H1 (cell line): ENCODE measurements around the gene GTF2A2. TPM values are rescaled to one million over a fixed set of nuclear protein-coding genes. Genes with fewer than 3 reads are reported as not detected.

Experiments used
- CHD2 ChIP-seq: IDR thresholded peaks from 2 replicates; pipeline ENCODE4 v1.6.1; 2012; ENCODE audit warnings: low read length, improper control_type of control experiment
- HDAC6 ChIP-seq: IDR thresholded peaks from one replicate; pipeline ENCODE4 v1.7.1; 2012; ENCODE audit warnings: low read depth, mild to moderate bottlenecking, inconsistent platforms, low read length, moderate library complexity
- SIN3A ChIP-seq, 2 experiments: IDR thresholded peaks in 1 of 2; conservative IDR thresholded peaks in 1 of 2; 2 replicates each; pipeline ENCODE4 v1.6.1; 2011 to 2012; ENCODE audit warnings: low read length in 2 of 2, improper control_type of control experiment in 1 of 2, low read depth in 1 of 2, mild to moderate bottlenecking in 1 of 2
- SIRT6 ChIP-seq: IDR thresholded peaks from one replicate; pipeline ENCODE4 v1.7.1; 2012; ENCODE audit warnings: low read length, inconsistent platforms
- TBP ChIP-seq: IDR thresholded peaks from 2 replicates; pipeline ENCODE4 v1.6.1; 2011; ENCODE audit warnings: low read depth, low read length, improper control_type of control experiment
- polyA plus RNA-seq, 7 experiments: library from polyadenylated mRNA; depleted of rRNA in 3 of 7; stranded (reverse) in 5 of 7; unstranded in 2 of 7; fragments of >200 nt in 5 of 7; fragments of 200-250 nt in 2 of 7; gene quantifications; 1 replicate in 5 of 7; 2 replicates in 1 of 7; 4 replicates in 1 of 7; pipeline versions ENCODE4 v1.2.1 to v1.2.3, GENCODE V29; 2011 to 2013; ENCODE audit warnings: missing spikeins in 2 of 7, mixed read lengths in 2 of 7
- total RNA-seq: library from RNA; stranded (reverse); fragmentation: NEBNext Ultra II Directional; extraction: Animal tissue kit (Norgen Biotek cat#: 25700); gene quantifications from 2 replicates; pipeline ENCODE4 v1.2.1, GENCODE V29; 2021
- TF ChIP-seq, protein P1 (sequence below): fragments of 300-600 bp; sonication (generic); IDR thresholded peaks from 2 replicates; pipeline ENCODE4 v1.7.1; 2012; ENCODE audit warnings: low read length, moderate library complexity, mild to moderate bottlenecking, inconsistent platforms; ENCODE audit not compliant: insufficient replicate concordance
- TF ChIP-seq, protein P2 (sequence below): IDR thresholded peaks from 2 replicates; pipeline ENCODE4 v1.6.1; 2011; ENCODE audit warnings: low read depth, mild to moderate bottlenecking, low read length; ENCODE audit not compliant: insufficient read depth

The GTF2A2 gene
- total and polyA plus RNA-seq, 2 of the 8 experiments (the other 6 are each of a cell fraction or from before 2014, with no cell fraction given): 52.2 to 161 TPM

DNA sequence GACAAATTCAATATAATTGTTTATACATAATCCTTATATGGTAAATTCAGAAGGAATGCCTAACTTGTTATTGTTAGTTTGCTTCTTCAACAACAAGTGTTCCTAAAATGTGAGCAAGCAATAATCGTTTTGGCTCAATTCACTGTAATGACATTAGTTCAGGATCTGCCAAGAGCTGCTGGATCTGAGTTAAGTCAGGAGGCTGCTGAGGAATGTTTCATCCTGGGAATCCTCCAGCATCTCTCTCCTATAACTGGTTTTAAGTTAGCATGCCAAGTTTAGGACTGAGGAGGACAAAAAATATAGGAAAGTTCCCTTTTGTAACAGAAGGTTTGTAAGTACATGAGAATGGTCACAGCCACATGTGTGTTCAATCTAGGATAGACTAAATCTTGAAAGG, 4.9 kb upstream of the GTF2A2 start (continued):
- TF ChIP-seq, protein P1, sequence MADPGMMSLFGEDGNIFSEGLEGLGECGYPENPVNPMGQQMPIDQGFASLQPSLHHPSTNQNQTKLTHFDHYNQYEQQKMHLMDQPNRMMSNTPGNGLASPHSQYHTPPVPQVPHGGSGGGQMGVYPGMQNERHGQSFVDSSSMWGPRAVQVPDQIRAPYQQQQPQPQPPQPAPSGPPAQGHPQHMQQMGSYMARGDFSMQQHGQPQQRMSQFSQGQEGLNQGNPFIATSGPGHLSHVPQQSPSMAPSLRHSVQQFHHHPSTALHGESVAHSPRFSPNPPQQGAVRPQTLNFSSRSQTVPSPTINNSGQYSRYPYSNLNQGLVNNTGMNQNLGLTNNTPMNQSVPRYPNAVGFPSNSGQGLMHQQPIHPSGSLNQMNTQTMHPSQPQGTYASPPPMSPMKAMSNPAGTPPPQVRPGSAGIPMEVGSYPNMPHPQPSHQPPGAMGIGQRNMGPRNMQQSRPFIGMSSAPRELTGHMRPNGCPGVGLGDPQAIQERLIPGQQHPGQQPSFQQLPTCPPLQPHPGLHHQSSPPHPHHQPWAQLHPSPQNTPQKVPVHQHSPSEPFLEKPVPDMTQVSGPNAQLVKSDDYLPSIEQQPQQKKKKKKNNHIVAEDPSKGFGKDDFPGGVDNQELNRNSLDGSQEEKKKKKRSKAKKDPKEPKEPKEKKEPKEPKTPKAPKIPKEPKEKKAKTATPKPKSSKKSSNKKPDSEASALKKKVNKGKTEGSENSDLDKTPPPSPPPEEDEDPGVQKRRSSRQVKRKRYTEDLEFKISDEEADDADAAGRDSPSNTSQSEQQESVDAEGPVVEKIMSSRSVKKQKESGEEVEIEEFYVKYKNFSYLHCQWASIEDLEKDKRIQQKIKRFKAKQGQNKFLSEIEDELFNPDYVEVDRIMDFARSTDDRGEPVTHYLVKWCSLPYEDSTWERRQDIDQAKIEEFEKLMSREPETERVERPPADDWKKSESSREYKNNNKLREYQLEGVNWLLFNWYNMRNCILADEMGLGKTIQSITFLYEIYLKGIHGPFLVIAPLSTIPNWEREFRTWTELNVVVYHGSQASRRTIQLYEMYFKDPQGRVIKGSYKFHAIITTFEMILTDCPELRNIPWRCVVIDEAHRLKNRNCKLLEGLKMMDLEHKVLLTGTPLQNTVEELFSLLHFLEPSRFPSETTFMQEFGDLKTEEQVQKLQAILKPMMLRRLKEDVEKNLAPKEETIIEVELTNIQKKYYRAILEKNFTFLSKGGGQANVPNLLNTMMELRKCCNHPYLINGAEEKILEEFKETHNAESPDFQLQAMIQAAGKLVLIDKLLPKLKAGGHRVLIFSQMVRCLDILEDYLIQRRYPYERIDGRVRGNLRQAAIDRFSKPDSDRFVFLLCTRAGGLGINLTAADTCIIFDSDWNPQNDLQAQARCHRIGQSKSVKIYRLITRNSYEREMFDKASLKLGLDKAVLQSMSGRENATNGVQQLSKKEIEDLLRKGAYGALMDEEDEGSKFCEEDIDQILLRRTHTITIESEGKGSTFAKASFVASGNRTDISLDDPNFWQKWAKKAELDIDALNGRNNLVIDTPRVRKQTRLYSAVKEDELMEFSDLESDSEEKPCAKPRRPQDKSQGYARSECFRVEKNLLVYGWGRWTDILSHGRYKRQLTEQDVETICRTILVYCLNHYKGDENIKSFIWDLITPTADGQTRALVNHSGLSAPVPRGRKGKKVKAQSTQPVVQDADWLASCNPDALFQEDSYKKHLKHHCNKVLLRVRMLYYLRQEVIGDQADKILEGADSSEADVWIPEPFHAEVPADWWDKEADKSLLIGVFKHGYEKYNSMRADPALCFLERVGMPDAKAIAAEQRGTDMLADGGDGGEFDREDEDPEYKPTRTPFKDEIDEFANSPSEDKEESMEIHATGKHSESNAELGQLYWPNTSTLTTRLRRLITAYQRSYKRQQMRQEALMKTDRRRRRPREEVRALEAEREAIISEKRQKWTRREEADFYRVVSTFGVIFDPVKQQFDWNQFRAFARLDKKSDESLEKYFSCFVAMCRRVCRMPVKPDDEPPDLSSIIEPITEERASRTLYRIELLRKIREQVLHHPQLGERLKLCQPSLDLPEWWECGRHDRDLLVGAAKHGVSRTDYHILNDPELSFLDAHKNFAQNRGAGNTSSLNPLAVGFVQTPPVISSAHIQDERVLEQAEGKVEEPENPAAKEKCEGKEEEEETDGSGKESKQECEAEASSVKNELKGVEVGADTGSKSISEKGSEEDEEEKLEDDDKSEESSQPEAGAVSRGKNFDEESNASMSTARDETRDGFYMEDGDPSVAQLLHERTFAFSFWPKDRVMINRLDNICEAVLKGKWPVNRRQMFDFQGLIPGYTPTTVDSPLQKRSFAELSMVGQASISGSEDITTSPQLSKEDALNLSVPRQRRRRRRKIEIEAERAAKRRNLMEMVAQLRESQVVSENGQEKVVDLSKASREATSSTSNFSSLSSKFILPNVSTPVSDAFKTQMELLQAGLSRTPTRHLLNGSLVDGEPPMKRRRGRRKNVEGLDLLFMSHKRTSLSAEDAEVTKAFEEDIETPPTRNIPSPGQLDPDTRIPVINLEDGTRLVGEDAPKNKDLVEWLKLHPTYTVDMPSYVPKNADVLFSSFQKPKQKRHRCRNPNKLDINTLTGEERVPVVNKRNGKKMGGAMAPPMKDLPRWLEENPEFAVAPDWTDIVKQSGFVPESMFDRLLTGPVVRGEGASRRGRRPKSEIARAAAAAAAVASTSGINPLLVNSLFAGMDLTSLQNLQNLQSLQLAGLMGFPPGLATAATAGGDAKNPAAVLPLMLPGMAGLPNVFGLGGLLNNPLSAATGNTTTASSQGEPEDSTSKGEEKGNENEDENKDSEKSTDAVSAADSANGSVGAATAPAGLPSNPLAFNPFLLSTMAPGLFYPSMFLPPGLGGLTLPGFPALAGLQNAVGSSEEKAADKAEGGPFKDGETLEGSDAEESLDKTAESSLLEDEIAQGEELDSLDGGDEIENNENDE: no peak
- TF ChIP-seq SIRT6 (no peak), SIN3A (conservative IDR thresholded peaks at IDR 0.05 in 1 of 2, IDR thresholded peaks at IDR 0.05 in 1 of 2; ENCODE audit: low read depth in 1 of 2, low read length in 2 of 2) (no peak), TBP (no peak), HDAC6 (no peak), CHD2 (no peak)
- TF ChIP-seq, protein P2, sequence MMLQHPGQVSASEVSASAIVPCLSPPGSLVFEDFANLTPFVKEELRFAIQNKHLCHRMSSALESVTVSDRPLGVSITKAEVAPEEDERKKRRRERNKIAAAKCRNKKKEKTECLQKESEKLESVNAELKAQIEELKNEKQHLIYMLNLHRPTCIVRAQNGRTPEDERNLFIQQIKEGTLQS: no peak
